NCI-H2107 treated with DMSO at 0.1 percent for 48 hours (cell line): ENCODE results near the gene IGSF21.

Experiments
- DNase-seq: peaks from one replicate; lab custom pipeline; 2025; ENCODE audit not compliant: unreplicated experiment; lab: John Stamatoyannopoulos, UW

Gene IGSF21

GRCh38 chr1:18323259-18323658, 215.7 kb downstream of the IGSF21 start:
- no peak for DNase-seq

GRCh38 chr1:18324246-18324645, 216.6 kb downstream of the IGSF21 start:
- DNase-seq: no peak

- DNase-seq: no peak
These were observed 217.5 kb downstream of the IGSF21 start for GRCh38 chr1:18325136-18325535.

- no peak for DNase-seq
These were observed 218.8 kb downstream of the IGSF21 start for GRCh38 chr1:18326211-18326897.

GRCh38 chr1:18327650-18328049, 220.1 kb downstream of the IGSF21 start:
- DNase-seq: no peak

GRCh38 chr1:18328803-18329202, 221.2 kb downstream of the IGSF21 start:
- no peak for DNase-seq

GRCh38 chr1:18329469-18330253, 222.1 kb downstream of the IGSF21 start:
- no peak for DNase-seq

- no peak for DNase-seq
These were observed 225.0 kb downstream of the IGSF21 start for GRCh38 chr1:18332576-18332975.

- DNase-seq: no peak
These were observed 225.6 kb downstream of the IGSF21 start for GRCh38 chr1:18333220-18333619.

- DNase-seq: no peak
These were observed 229.2 kb downstream of the IGSF21 start for GRCh38 chr1:18336801-18337200.

GRCh38 chr1:18337757-18338156, 230.2 kb downstream of the IGSF21 start:
- no peak for DNase-seq

GRCh38 chr1:18339161-18339560, 231.6 kb downstream of the IGSF21 start:
- DNase-seq: no peak

GRCh38 chr1:18340158-18340764, 232.7 kb downstream of the IGSF21 start:
- no peak for DNase-seq

- no peak for DNase-seq
These were observed 233.2 kb downstream of the IGSF21 start for GRCh38 chr1:18340787-18341186.

GRCh38 chr1:18341291-18342069, 233.9 kb downstream of the IGSF21 start:
- DNase-seq: no peak

- no peak for DNase-seq
These were observed 235.1 kb downstream of the IGSF21 start for GRCh38 chr1:18342744-18343143.

- no peak for DNase-seq
These were observed 236.0 kb downstream of the IGSF21 start for GRCh38 chr1:18343581-18343980.

- DNase-seq: peak; percentile 82
These were observed 237.2 kb downstream of the IGSF21 start for GRCh38 chr1:18344755-18345154.

- DNase-seq: no peak
These were observed 240.0 kb downstream of the IGSF21 start for GRCh38 chr1:18347559-18347958.

GRCh38 chr1:18348354-18348753, 240.8 kb downstream of the IGSF21 start:
- DNase-seq: peak; percentile 14

GRCh38 chr1:18350747-18351146, 243.1 kb downstream of the IGSF21 start:
- DNase-seq: no peak
